ENCODE data around the gene B4GALT2.

GRCh38 chr1:43981636-43982035 lies 2.6 kb downstream of the B4GALT2 start:
- TF ChIP-seq CTCF (IDR thresholded peaks at IDR 0.05; ENCODE audit: insufficient read depth, low read depth, low read length) (no peak), EZH2 (IDR thresholded peaks at IDR 0.05; ENCODE audit: insufficient read depth, low read length) (no peak)
